ENCODE measurements around the gene SLC1A3. TPM values are rescaled to one million over a fixed set of nuclear protein-coding genes. Genes with fewer than 3 reads are reported as not detected.
"Not testable (repeated sequence)": the region's sequence is repeated elsewhere in the genome, so short reads cannot be mapped to it uniquely, and the experiment has no call there.

The SLC1A3 gene
- total RNA-seq, 3 donors from 2014 or later (not counting 1 experiment from before 2014, with no cell fraction given): 1.1 TPM; not detected in 2

DNA sequence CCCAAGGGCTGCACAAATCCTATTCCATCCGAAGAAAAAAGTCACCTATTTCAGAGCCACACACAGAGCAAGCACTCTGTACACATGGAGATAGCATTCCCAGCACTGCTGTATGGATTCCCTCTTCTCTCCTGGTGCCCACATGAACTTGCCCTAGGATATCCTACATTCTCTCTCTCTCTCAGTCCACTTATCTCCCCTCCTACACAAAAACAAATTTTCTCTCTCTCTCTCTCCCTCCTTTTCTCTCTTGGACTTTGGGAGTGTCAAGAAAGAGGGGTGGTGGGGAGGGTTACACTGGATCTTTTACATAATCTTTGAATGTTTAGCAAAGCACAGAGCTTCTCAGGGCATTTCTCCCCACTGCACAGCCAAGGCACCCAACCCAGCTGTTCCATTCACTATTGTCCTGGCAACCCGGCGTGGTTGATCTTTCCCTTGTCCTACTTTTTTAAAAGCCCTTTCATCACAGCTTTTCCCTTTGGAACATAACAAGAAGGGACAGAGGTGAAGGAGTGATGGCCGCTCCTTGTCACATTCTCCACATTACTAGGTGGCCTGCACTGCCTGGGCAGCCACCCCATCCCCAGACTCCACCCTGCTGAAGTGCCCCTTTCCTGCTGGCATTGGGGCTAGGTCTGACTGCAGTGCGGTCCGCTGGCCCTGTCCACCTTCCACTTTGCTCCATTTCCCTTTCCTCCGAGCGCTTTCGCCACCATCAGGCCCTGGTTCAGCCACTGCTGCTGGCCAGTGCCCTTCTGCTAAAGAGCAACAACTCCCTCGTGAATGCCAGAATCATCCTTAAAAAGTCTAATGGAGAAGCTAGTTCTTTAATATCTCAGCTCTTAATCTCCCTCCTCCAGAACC is 22.2 kb upstream of the SLC1A3 start:
- ATAC-seq: no peak
- no peaks in the 10 kb centered on the region for H3K4me1 ChIP-seq (ENCODE audit: control insufficient read depth, insufficient read depth, low read length)
- TF ChIP-seq, protein P1, sequence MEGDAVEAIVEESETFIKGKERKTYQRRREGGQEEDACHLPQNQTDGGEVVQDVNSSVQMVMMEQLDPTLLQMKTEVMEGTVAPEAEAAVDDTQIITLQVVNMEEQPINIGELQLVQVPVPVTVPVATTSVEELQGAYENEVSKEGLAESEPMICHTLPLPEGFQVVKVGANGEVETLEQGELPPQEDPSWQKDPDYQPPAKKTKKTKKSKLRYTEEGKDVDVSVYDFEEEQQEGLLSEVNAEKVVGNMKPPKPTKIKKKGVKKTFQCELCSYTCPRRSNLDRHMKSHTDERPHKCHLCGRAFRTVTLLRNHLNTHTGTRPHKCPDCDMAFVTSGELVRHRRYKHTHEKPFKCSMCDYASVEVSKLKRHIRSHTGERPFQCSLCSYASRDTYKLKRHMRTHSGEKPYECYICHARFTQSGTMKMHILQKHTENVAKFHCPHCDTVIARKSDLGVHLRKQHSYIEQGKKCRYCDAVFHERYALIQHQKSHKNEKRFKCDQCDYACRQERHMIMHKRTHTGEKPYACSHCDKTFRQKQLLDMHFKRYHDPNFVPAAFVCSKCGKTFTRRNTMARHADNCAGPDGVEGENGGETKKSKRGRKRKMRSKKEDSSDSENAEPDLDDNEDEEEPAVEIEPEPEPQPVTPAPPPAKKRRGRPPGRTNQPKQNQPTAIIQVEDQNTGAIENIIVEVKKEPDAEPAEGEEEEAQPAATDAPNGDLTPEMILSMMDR (IDR thresholded peaks at IDR 0.05): no peak
- no peak overlapping the region for H3K4me3 ChIP-seq (ENCODE audit: low read length)
- H3K27me3 Mint-ChIP-seq (ENCODE audit: low read depth in 2 of 2): peaks cover 5 to 14% of the 10 kb centered on the region in 2 donors
- WGBS (ENCODE audit: insufficient coverage): 84% methylated on average over 10 of the region's 10 CpGs
- H3K27ac Mint-ChIP-seq: no peak overlapping the region
- H3K36me3 Mint-ChIP-seq: no peaks in the 10 kb centered on the region
- no peaks in the 10 kb centered on the region for H3K36me3 ChIP-seq (ENCODE audit: control insufficient read depth, insufficient read depth, low read length)
- no peaks in the 10 kb centered on the region for H3K4me1 Mint-ChIP-seq
- no peak overlapping the region for H3K27ac ChIP-seq (ENCODE audit: low read length)
- H3K9me3 Mint-ChIP-seq: peaks cover 0 to 7% of the 10 kb centered on the region in 2 donors
- intact Hi-C loops (cut with micrococcal nuclease): no loop called here
- no peak overlapping the region for H3K4me3 Mint-ChIP-seq
- no peaks in the 10 kb centered on the region for H3K9me3 ChIP-seq (ENCODE audit: control insufficient read depth, insufficient read depth, low read length)
- DNase-seq: no peak
- no peaks in the 10 kb centered on the region for H3K27me3 ChIP-seq (ENCODE audit: control insufficient read depth, insufficient read depth, low read length)

DNA sequence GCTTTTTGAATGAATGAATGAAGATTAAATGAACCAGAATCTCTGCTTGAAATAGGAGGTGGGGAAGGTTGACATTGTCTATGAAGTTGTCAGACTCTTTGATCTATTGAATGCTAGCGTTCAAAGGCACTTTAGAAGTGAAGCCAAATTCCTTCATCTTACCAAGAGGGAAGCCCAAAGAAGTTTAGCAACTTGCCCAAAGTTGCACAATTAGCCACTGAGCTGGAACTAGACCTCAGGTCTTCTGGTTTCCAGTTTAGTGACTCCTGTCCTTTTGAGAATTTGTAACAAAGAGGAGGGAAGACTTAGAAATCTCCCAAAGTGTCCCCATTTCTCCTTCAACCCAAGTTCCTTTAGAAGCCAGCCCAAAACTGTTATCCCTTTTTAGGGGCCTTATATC is 20.7 kb upstream of the SLC1A3 start:
- no peaks in the 10 kb centered on the region for H3K27me3 ChIP-seq (ENCODE audit: control insufficient read depth, insufficient read depth, low read length)
- no peak overlapping the region for H3K27ac ChIP-seq (ENCODE audit: low read length)
- peaks cover 5 to 14% of the 10 kb centered on the region in 2 donors for H3K27me3 Mint-ChIP-seq (ENCODE audit: low read depth in 2 of 2)
- H3K4me3 Mint-ChIP-seq: no peak overlapping the region
- TF ChIP-seq, protein P1 (IDR thresholded peaks at IDR 0.05): no peak
- no peak overlapping the region for H3K27ac Mint-ChIP-seq
- no peak overlapping the region for H3K4me3 ChIP-seq (ENCODE audit: low read length)
- H3K4me1 Mint-ChIP-seq: no peaks in the 10 kb centered on the region
- 58% methylated on average over 1 of the region's 1 CpG for WGBS (ENCODE audit: insufficient coverage)
- intact Hi-C loops (cut with micrococcal nuclease): no loop called here
- no peak for ATAC-seq
- peaks cover 0 to 5% of the 10 kb centered on the region in 2 donors for H3K9me3 Mint-ChIP-seq
- no peaks in the 10 kb centered on the region for H3K36me3 ChIP-seq (ENCODE audit: control insufficient read depth, insufficient read depth, low read length)
- DNase-seq: no peak
- no peaks in the 10 kb centered on the region for H3K9me3 ChIP-seq (ENCODE audit: control insufficient read depth, insufficient read depth, low read length)
- no peaks in the 10 kb centered on the region for H3K4me1 ChIP-seq (ENCODE audit: control insufficient read depth, insufficient read depth, low read length)
- H3K36me3 Mint-ChIP-seq: no peaks in the 10 kb centered on the region

DNA sequence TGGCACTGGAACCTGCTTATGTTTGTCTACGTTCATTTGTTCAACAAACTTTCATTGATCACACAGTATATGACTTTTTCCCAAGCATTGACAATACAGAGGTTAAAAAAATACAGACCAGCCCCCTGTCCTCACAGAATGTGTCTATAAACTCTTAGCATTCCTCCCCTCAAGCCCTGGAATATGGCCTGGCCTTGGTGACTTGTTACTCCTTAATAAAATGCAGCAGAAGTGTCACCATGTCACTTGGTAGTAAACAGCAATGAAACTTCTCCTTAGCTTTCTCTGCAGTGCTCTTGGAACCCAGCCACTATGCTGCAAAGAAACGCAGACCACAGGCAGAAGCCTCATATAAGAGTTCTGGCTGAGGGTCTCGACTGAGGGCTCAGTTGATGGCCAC is 19.1 kb upstream of the SLC1A3 start:
- 64% methylated on average over 2 of the region's 3 CpGs for WGBS (ENCODE audit: insufficient coverage)
- Histone ChIP-seq H3K36me3 (ENCODE audit: control insufficient read depth, insufficient read depth, low read length) (no peaks in the 10 kb centered on the region), H3K27ac (ENCODE audit: low read length) (no peak overlapping the region), H3K4me1 (ENCODE audit: control insufficient read depth, insufficient read depth, low read length) (no peaks in the 10 kb centered on the region), H3K4me3 (ENCODE audit: low read length) (no peak overlapping the region), H3K9me3 (ENCODE audit: control insufficient read depth, insufficient read depth, low read length) (no peaks in the 10 kb centered on the region), H3K27me3 (ENCODE audit: control insufficient read depth, insufficient read depth, low read length) (no peaks in the 10 kb centered on the region)
- intact Hi-C loops (cut with micrococcal nuclease): no loop called here
- peaks cover 0 to 5% of the 10 kb centered on the region in 2 donors for H3K9me3 Mint-ChIP-seq
- H3K4me1 Mint-ChIP-seq: no peaks in the 10 kb centered on the region
- H3K4me3 Mint-ChIP-seq: no peak overlapping the region
- no peak for ATAC-seq
- H3K27me3 Mint-ChIP-seq (ENCODE audit: low read depth in 2 of 2): peaks cover 5 to 8% of the 10 kb centered on the region in 2 donors
- H3K27ac Mint-ChIP-seq: no peak overlapping the region
- TF ChIP-seq, protein P1 (IDR thresholded peaks at IDR 0.05): no peak
- no peaks in the 10 kb centered on the region for H3K36me3 Mint-ChIP-seq
- DNase-seq: no peak

DNA sequence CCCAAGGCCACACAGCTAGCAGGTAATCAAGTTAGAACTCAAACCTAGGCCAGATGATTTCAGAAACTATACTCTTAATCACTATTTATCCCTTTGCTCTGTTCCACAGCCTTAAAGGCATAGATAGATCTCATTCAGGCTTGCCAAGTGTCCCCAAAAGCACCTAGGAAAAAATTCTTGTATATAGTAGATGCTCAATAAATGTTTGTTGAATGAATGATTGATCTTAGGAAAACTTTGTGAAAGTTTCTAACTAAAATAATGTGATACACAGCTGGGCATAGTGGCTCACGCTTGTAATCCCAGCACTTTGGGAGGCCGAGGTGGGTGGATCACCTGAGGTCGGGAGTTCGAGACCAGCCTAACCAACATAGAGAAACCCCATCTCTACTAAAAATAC is 16.7 kb upstream of the SLC1A3 start:
- H3K4me3 Mint-ChIP-seq; H3K9me3 ChIP-seq (ENCODE audit: control insufficient read depth, insufficient read depth, low read length); ATAC-seq; H3K4me1 ChIP-seq (ENCODE audit: control insufficient read depth, insufficient read depth, low read length); DNase-seq; H3K27ac Mint-ChIP-seq; H3K36me3 ChIP-seq (ENCODE audit: control insufficient read depth, insufficient read depth, low read length); intact Hi-C loops (cut with micrococcal nuclease); H3K9me3 Mint-ChIP-seq; H3K4me3 ChIP-seq (ENCODE audit: low read length); H3K36me3 Mint-ChIP-seq; H3K27ac ChIP-seq (ENCODE audit: low read length); H3K27me3 ChIP-seq (ENCODE audit: control insufficient read depth, insufficient read depth, low read length); H3K4me1 Mint-ChIP-seq: not testable (repeated sequence)
- WGBS (ENCODE audit: insufficient coverage): 93% methylated on average over 4 of the region's 4 CpGs
- peaks cover 2 to 12% of the 10 kb centered on the region in 2 donors for H3K27me3 Mint-ChIP-seq (ENCODE audit: low read depth in 2 of 2)

Data from natural killer cell (primary cell).